Activated T-helper 1 cell treated with anti-CD3 and anti-CD28 coated beads, Interleukin-12 subunit alpha, Interleukin-12 subunit beta, Interleukin-2, Interleukin-4 antibody, amounts not matched to agents 30 ng/mL and 10 ng/mL and 1 ng/mL, durations not matched to agents 14 hours and 24 hours and 36 hours (primary cell): Measurements from ENCODE around the gene LYPD4. TPM values are rescaled to one million over a fixed set of nuclear protein-coding genes. Genes with fewer than 3 reads are reported as not detected.
"Not testable (repeated sequence)": the region's sequence is repeated elsewhere in the genome, so short reads cannot be mapped to it uniquely, and the experiment has no call there.

ENCODE experiments used
- DNase-seq: peaks from one replicate; pipeline ENCODE4 v3.0.0; 2021; ENCODE audit warnings: low spot score
- H3K27ac Mint-ChIP-seq: one replicate; pipeline ENCODE4 v1.8.0; 2021; ENCODE audit warnings: mild to moderate bottlenecking, mixed read lengths
- H3K27me3 Mint-ChIP-seq: one replicate; pipeline ENCODE4 v1.8.0; 2022; ENCODE audit warnings: mild to moderate bottlenecking, moderate library complexity, mixed read lengths; ENCODE audit not compliant: insufficient read depth
- H3K36me3 Mint-ChIP-seq: one replicate; pipeline ENCODE4 v1.8.0; 2021; ENCODE audit warnings: low read depth, mixed read lengths
- H3K4me1 Mint-ChIP-seq: one replicate; pipeline ENCODE4 v1.8.0; 2021; ENCODE audit warnings: low read depth, mixed read lengths
- H3K4me3 Mint-ChIP-seq: one replicate; pipeline ENCODE4 v1.8.0; 2021; ENCODE audit warnings: mild to moderate bottlenecking, moderate library complexity, mixed read lengths
- H3K9me3 Mint-ChIP-seq: one replicate; pipeline ENCODE4 v1.8.0; 2021; ENCODE audit warnings: mixed read lengths
- intact Hi-C: fragments of 100-400 bp; cut with micrococcal nuclease; formaldehyde crosslinking; loops from one replicate; pipeline ENCODE4 v1.15.1; 2024
- total RNA-seq: library from RNA; stranded (reverse); gene quantifications from 2 replicates; pipeline ENCODE4 v1.2.3, GENCODE V29; 2022

LYPD4 gene
- total RNA-seq, 1 donor from 2014 or later: not detected

DNA sequence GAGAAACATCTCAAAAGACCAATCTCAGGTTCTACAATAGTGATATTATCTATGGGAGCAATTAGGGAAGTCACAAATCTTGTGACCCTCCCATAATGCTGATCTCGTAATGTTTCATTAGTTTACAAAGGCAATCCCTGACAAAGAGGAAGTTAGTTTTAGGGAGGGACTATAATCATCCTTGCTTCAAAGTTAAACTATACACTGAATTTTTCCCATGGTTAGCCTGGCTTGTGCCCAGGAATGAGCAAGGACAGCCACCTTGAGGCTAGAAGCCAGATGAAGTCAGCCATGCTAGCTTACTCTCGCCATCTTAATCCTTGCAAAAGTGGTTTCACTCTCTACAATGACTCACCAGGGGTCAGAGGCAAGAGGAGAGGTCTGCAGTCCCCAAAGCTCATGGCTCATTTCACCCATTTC is 42.7 kb downstream of the LYPD4 start:
- Mint-ChIP-seq H3K9me3 (no peaks in the 10 kb centered on the region), H3K4me1 (peaks cover 42% of the 10 kb centered on the region), H3K4me3 (no peak overlapping the region), H3K27ac (peak overlapping the region; percentile 5), H3K27me3 (peaks cover 5% of the 10 kb centered on the region), H3K36me3 (peaks cover 4% of the 10 kb centered on the region)
- no peak for DNase-seq
- intact Hi-C loops: no loop called here

GRCh38 chr19:41801031-41801430 is 43.5 kb downstream of the LYPD4 start:
- peaks cover 11% of the 10 kb centered on the region for H3K27me3 Mint-ChIP-seq
- intact Hi-C loops: no loop called here

GRCh38 chr19:41799444-41800000 is 45.0 kb downstream of the LYPD4 start:
- Mint-ChIP-seq H3K4me1 (peaks cover 35% of the 10 kb centered on the region), H3K27me3 (peaks cover 16% of the 10 kb centered on the region), H3K4me3 (no peak overlapping the region), H3K9me3 (no peaks in the 10 kb centered on the region), H3K27ac (no peak overlapping the region), H3K36me3 (peaks cover 4% of the 10 kb centered on the region)
- DNase-seq: no peak
- intact Hi-C loops: no loop called here

More at GRCh38 chr19:41801031-41801430, 43.5 kb downstream of the LYPD4 start:
- no peak for DNase-seq
- peaks cover 39% of the 10 kb centered on the region for H3K4me1 Mint-ChIP-seq
- peaks cover 4% of the 10 kb centered on the region for H3K36me3 Mint-ChIP-seq
- H3K9me3 Mint-ChIP-seq: no peaks in the 10 kb centered on the region
- no peak overlapping the region for H3K27ac Mint-ChIP-seq
- no peak overlapping the region for H3K4me3 Mint-ChIP-seq

GRCh38 chr19:41796901-41797300 is 47.6 kb downstream of the LYPD4 start:
- H3K27me3 Mint-ChIP-seq: peaks cover 34% of the 10 kb centered on the region
- no peaks in the 10 kb centered on the region for H3K36me3 Mint-ChIP-seq
- H3K4me1 Mint-ChIP-seq: peaks cover 23% of the 10 kb centered on the region
- no peaks in the 10 kb centered on the region for H3K9me3 Mint-ChIP-seq
- H3K27ac Mint-ChIP-seq: no peak overlapping the region
- intact Hi-C loops: no loop called here
- no peak overlapping the region for H3K4me3 Mint-ChIP-seq
- no peak for DNase-seq

DNA sequence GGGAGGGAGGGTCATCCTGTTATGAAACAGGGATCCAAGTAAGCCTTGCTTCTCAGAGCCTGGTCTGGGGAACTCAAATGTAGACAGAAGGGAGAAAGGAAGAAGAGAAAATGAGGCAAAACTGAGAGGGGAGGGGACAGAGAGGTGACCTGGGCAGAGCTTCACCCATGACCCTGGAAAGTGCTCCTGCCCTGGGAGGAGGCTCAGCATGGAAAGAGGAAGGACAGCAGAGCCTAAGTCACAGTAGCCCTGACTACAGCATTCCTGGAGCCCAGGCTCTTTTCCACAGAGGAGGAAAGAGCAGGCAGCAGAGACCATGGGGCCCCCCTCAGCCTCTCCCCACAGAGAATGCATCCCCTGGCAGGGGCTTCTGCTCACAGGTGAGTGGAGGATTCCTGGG is 48.1 kb downstream of the LYPD4 start, which contains the start of gene CEACAM3:
CEACAM3 (plus strand) TSS at position 226 of the 400 bp plus-strand sequence; CDS start at position 317, 91 bp downstream.
- no peak within 1 kb of the TSS for H3K4me3 Mint-ChIP-seq
- intact Hi-C loops: no loop called here
- no peaks in the 10 kb centered on the region for H3K9me3 Mint-ChIP-seq
- H3K36me3 Mint-ChIP-seq: no peaks in the 10 kb centered on the region
- DNase-seq: no peak
- peaks cover 38% of the 10 kb centered on the region for H3K27me3 Mint-ChIP-seq
- no peak within 1 kb of the TSS for H3K27ac Mint-ChIP-seq
- peaks cover 17% of the 10 kb centered on the region for H3K4me1 Mint-ChIP-seq

- H3K4me1 Mint-ChIP-seq: peaks cover 14% of the 10 kb centered on the region
- H3K27ac Mint-ChIP-seq: no peak overlapping the region
- no peaks in the 10 kb centered on the region for H3K9me3 Mint-ChIP-seq
- intact Hi-C loops: no loop called here
- DNase-seq: peak; percentile 51
- no peak overlapping the region for H3K4me3 Mint-ChIP-seq
- no peaks in the 10 kb centered on the region for H3K36me3 Mint-ChIP-seq
- peaks cover 44% of the 10 kb centered on the region for H3K27me3 Mint-ChIP-seq
Measured at GRCh38 chr19:41795031-41795461, 49.4 kb downstream of the LYPD4 start.

DNA sequence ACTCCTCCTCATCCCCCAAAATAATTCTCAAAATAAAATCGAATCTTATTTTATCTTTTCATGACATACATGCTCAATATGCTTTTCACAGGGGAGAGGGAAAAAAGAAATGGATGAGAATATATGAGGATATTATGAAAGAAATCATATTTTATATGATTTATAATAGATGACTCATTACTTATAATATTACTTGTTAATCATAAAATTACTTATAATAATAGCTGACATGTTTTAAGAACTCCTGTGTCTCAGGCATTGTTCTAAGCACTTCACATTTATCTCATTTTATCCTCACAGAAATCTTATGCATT is 51.1 kb downstream of the LYPD4 start:
- Mint-ChIP-seq H3K27ac (no peak overlapping the region), H3K36me3 (no peaks in the 10 kb centered on the region), H3K9me3 (no peaks in the 10 kb centered on the region), H3K4me3 (no peak overlapping the region), H3K4me1 (peaks cover 14% of the 10 kb centered on the region), H3K27me3 (peaks cover 52% of the 10 kb centered on the region)
- no peak for DNase-seq
- intact Hi-C loops: loop anchor here (1.0 to 5.0 kb wide), 3 partner anchors 28 to 158 kb away; no protein-coding TSS in a partner anchor

DNA sequence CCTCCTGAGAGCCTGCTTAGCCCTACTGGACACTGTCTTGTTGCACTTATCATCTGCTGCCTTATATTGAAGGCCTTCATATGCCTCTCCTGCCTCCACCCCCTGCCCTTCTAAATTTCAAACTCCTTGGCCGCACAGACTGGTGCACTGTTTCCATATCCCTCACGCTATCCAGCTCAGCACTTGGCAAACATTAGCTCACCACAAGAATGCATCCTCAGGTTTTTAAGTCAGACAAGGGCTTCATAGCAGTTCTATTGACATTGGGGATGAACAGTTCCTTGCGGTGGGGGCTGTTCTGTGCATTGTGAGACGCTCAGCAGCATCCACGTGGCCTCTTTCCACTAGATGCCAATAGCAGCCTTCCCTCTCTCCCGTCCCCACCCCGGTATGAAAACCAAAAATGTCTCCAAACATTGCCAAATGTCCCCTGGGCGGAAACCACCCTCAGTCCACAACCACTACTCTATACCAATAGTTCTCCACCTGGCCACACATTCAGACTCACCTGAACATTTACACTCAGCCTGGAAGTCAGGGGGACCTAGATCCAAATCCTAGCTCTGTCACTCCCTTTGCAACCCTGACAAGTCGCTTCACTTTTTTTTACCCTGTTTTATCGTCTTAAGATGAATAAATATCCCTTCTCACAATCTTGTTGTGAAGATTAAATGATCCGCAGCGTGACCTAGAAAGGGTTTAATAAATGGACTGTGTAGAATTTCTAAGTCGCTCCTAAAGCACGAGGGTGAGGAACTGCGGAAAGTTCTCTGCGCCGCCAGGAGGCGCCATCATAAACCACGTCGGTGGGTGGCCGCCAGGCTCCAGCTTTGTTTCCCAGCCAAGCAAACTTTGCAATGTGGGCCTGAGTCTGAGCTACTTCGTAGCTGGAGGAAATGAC is 51.7 kb downstream of the LYPD4 start:
- H3K4me3 Mint-ChIP-seq: no peak overlapping the region
- H3K9me3 Mint-ChIP-seq: no peaks in the 10 kb centered on the region
- no peak overlapping the region for H3K27ac Mint-ChIP-seq
- peaks cover 51% of the 10 kb centered on the region for H3K27me3 Mint-ChIP-seq
- peak; percentile 45 for DNase-seq
- intact Hi-C loops: loop anchor here (1.0 to 5.0 kb wide), 3 partner anchors 29 to 159 kb away; no protein-coding TSS in a partner anchor
- peaks cover 14% of the 10 kb centered on the region for H3K4me1 Mint-ChIP-seq
- H3K36me3 Mint-ChIP-seq: no peaks in the 10 kb centered on the region

- H3K4me1 Mint-ChIP-seq: peaks cover 24% of the 10 kb centered on the region
- H3K27me3 Mint-ChIP-seq: peaks cover 65% of the 10 kb centered on the region
- H3K36me3 Mint-ChIP-seq, intact Hi-C loops, DNase-seq, H3K9me3 Mint-ChIP-seq, H3K4me3 Mint-ChIP-seq, H3K27ac Mint-ChIP-seq: not testable (repeated sequence)
Measured at GRCh38 chr19:41789053-41789452, 55.4 kb downstream of the LYPD4 start.

DNA sequence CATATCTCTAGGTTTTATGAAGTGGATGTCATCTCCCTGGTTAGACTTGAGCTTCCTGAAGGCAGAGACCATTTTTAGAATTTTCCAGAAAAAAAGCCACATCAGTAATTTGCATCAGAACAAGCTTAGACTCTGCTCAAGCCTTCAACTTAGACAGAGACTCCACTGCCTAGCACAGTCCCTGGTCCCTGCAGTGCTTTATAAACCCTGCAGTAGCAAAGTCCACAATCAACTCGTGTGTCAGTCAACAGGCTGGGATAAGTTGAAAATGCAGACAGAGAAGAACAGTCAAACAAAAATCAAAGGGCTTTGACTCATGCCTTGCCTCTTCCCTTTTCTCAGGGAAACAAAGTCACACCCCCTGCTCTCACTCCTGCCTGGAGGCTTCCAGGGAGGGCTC is 56.0 kb downstream of the LYPD4 start:
- intact Hi-C loops, H3K27ac Mint-ChIP-seq, H3K9me3 Mint-ChIP-seq, H3K4me3 Mint-ChIP-seq, H3K36me3 Mint-ChIP-seq, DNase-seq: not testable (repeated sequence)
- Mint-ChIP-seq H3K4me1 (peaks cover 24% of the 10 kb centered on the region), H3K27me3 (peaks cover 67% of the 10 kb centered on the region)

Other genes with a start within 250 kb of the LYPD4 start
- not detected in 2 replicates for gene CEACAM4, start 217.6 kb downstream of the LYPD4 start, total RNA-seq
- not detected in 2 replicates for gene CEACAM7, start 156.4 kb downstream of the LYPD4 start, total RNA-seq
- gene CEACAM5, start 136.1 kb downstream of the LYPD4 start, total RNA-seq: not detected in 2 replicates
- not detected in 2 replicates for gene CEACAM6, start 89.2 kb downstream of the LYPD4 start, total RNA-seq
- gene CEACAM3, start 48.1 kb downstream of the LYPD4 start, total RNA-seq: not detected in 2 replicates
- gene DMRTC2, start 359 bp upstream of the LYPD4 start, total RNA-seq: not detected in 2 replicates
- gene RPS19, start 15.6 kb upstream of the LYPD4 start, total RNA-seq: 2,887 and 2,906 TPM in 2 replicates
- gene CD79A, start 32.6 kb upstream of the LYPD4 start, total RNA-seq: 2.7 and 2.9 TPM in 2 replicates
- gene ARHGEF1, start 38.5 kb upstream of the LYPD4 start, total RNA-seq: 386 and 392 TPM in 2 replicates
- gene ERFL, start 83.8 kb upstream of the LYPD4 start, total RNA-seq: 3.1 TPM in 2 replicates
- gene RABAC1, start 114.6 kb upstream of the LYPD4 start, total RNA-seq: 36.2 and 41.3 TPM in 2 replicates
- 0.93 and 1.4 TPM in 2 replicates for gene ATP1A3, start 149.5 kb upstream of the LYPD4 start, total RNA-seq
- 3.9 TPM in 2 replicates for gene GRIK5, start 225.5 kb upstream of the LYPD4 start, total RNA-seq
- 17.5 and 17.8 TPM in 2 replicates for gene ZNF574, start 231.5 kb upstream of the LYPD4 start, total RNA-seq